Measurements from ENCODE around the gene PCGF6.

Gene PCGF6

DNA sequence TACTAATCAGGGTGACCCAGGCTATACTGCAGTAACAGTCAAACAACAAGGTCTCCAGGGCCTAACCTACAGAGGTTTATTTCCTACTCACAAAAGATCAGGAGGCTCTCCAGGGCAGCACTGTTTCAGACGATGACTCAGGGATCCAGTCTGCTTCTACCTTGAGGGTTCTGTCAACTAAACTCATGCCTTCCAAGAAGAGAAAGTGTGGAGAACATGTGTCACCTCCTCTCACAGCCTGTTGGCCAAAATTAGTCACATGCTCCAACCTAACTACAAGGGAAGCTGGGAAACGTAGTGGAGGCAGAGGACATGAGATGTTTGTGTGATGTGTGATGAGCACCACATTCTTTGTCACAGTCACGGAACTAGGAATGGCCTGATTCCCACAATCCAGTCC lies 88.7 kb downstream of the PCGF6 start:
- ChIA-PET POLR2A (no interaction called here), CTCF (interaction anchor here (0.5 kb wide), 1 partner anchor 16 kb away, joined by 3 read pairs; no protein-coding TSS in a partner anchor)
- H3K27ac ChIP-seq (ENCODE audit: extremely low read depth, low read depth, low read length), result no peak overlapping the region
- H3K4me1 ChIP-seq (ENCODE audit: control insufficient read depth, insufficient read depth, low read length), result no peaks in the 10 kb centered on the region
- H3K9me3 ChIP-seq (ENCODE audit: control insufficient read depth, insufficient read depth, low read depth, low read length), result no peaks in the 10 kb centered on the region
- H3K36me3 ChIP-seq (ENCODE audit: control insufficient read depth in 2 of 2, insufficient read depth in 1 of 2, low read length in 2 of 2), result no peaks in the 10 kb centered on the region
- no peak overlapping the region for H3K4me3 ChIP-seq (ENCODE audit: low read depth, low read length)
- TF ChIP-seq ZNF16 (tag by site-specific recombination; IDR thresholded peaks at IDR 0.05; ENCODE audit: low read depth), result no peak
- TF ChIP-seq ZNF501 (tag by site-specific recombination; IDR thresholded peaks at IDR 0.05), result no peak
- no peak for TF ChIP-seq WT1 (tag by site-specific recombination; IDR thresholded peaks at IDR 0.05)
- TF ChIP-seq, protein P1, sequence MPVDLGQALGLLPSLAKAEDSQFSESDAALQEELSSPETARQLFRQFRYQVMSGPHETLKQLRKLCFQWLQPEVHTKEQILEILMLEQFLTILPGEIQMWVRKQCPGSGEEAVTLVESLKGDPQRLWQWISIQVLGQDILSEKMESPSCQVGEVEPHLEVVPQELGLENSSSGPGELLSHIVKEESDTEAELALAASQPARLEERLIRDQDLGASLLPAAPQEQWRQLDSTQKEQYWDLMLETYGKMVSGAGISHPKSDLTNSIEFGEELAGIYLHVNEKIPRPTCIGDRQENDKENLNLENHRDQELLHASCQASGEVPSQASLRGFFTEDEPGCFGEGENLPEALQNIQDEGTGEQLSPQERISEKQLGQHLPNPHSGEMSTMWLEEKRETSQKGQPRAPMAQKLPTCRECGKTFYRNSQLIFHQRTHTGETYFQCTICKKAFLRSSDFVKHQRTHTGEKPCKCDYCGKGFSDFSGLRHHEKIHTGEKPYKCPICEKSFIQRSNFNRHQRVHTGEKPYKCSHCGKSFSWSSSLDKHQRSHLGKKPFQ (tag by site-specific recombination; IDR thresholded peaks at IDR 0.05), result no peak
- TF ChIP-seq ZNF426 (tag by site-specific recombination; IDR thresholded peaks at IDR 0.05), result no peak
- no peak for TF ChIP-seq ZNF677 (tag by site-specific recombination; IDR thresholded peaks at IDR 0.05)
- no peak for TF ChIP-seq ZNF112 (tag by site-specific recombination; IDR thresholded peaks at IDR 0.05)
- TF ChIP-seq, protein P2, sequence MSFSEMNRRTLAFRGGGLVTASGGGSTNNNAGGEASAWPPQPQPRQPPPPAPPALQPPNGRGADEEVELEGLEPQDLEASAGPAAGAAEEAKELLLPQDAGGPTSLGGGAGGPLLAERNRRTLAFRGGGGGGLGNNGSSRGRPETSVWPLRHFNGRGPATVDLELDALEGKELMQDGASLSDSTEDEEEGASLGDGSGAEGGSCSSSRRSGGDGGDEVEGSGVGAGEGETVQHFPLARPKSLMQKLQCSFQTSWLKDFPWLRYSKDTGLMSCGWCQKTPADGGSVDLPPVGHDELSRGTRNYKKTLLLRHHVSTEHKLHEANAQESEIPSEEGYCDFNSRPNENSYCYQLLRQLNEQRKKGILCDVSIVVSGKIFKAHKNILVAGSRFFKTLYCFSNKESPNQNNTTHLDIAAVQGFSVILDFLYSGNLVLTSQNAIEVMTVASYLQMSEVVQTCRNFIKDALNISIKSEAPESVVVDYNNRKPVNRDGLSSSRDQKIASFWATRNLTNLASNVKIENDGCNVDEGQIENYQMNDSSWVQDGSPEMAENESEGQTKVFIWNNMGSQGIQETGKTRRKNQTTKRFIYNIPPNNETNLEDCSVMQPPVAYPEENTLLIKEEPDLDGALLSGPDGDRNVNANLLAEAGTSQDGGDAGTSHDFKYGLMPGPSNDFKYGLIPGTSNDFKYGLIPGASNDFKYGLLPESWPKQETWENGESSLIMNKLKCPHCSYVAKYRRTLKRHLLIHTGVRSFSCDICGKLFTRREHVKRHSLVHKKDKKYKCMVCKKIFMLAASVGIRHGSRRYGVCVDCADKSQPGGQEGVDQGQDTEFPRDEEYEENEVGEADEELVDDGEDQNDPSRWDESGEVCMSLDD (tag by site-specific recombination; IDR thresholded peaks at IDR 0.05), result no peak

DNA sequence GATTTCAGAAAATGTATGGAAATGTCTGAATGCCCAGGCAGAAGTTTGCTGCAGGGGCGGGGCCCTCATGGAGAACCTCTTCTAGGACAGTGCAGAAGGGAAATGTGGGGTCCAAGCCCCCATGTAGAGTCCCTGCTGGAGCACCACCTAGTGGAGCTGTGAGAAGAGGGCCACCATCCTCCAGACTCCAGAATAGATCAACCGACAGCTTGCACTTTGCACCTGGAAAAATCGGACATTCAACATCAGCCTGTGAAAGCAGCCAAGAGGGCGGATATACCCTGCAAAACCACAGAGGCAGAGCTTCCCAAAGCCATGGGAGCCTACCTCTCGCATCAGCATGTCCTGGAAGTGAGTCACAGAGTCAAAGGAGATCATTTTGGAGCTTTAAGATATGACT lies 91.0 kb downstream of the PCGF6 start:
- CTCF ChIA-PET, result no interaction called here
- POLR2A ChIA-PET, result no interaction called here
- H3K9me3 ChIP-seq (ENCODE audit: control insufficient read depth, insufficient read depth, low read depth, low read length), result no peaks in the 10 kb centered on the region

More for the DNA sequence above, 91.0 kb downstream of the PCGF6 start:
- Histone ChIP-seq H3K4me1 (ENCODE audit: control insufficient read depth, insufficient read depth, low read length) (no peaks in the 10 kb centered on the region), H3K4me3 (ENCODE audit: low read depth, low read length) (no peak overlapping the region), H3K27ac (ENCODE audit: extremely low read depth, low read depth, low read length) (no peak overlapping the region), H3K36me3 (ENCODE audit: control insufficient read depth in 2 of 2, insufficient read depth in 1 of 2, low read length in 2 of 2) (no peaks in the 10 kb centered on the region)
- TF ChIP-seq ZNF391 (tag by site-specific recombination; IDR thresholded peaks at IDR 0.05; ENCODE audit: borderline replicate concordance, low read depth) (no peak), BCL11A (tag by site-specific recombination; IDR thresholded peaks at IDR 0.05; ENCODE audit: low read depth) (no peak)
- TF ChIP-seq, protein P3, sequence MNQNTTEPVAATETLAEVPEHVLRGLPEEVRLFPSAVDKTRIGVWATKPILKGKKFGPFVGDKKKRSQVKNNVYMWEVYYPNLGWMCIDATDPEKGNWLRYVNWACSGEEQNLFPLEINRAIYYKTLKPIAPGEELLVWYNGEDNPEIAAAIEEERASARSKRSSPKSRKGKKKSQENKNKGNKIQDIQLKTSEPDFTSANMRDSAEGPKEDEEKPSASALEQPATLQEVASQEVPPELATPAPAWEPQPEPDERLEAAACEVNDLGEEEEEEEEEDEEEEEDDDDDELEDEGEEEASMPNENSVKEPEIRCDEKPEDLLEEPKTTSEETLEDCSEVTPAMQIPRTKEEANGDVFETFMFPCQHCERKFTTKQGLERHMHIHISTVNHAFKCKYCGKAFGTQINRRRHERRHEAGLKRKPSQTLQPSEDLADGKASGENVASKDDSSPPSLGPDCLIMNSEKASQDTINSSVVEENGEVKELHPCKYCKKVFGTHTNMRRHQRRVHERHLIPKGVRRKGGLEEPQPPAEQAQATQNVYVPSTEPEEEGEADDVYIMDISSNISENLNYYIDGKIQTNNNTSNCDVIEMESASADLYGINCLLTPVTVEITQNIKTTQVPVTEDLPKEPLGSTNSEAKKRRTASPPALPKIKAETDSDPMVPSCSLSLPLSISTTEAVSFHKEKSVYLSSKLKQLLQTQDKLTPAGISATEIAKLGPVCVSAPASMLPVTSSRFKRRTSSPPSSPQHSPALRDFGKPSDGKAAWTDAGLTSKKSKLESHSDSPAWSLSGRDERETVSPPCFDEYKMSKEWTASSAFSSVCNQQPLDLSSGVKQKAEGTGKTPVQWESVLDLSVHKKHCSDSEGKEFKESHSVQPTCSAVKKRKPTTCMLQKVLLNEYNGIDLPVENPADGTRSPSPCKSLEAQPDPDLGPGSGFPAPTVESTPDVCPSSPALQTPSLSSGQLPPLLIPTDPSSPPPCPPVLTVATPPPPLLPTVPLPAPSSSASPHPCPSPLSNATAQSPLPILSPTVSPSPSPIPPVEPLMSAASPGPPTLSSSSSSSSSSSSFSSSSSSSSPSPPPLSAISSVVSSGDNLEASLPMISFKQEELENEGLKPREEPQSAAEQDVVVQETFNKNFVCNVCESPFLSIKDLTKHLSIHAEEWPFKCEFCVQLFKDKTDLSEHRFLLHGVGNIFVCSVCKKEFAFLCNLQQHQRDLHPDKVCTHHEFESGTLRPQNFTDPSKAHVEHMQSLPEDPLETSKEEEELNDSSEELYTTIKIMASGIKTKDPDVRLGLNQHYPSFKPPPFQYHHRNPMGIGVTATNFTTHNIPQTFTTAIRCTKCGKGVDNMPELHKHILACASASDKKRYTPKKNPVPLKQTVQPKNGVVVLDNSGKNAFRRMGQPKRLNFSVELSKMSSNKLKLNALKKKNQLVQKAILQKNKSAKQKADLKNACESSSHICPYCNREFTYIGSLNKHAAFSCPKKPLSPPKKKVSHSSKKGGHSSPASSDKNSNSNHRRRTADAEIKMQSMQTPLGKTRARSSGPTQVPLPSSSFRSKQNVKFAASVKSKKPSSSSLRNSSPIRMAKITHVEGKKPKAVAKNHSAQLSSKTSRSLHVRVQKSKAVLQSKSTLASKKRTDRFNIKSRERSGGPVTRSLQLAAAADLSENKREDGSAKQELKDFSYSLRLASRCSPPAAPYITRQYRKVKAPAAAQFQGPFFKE (tag by site-specific recombination; IDR thresholded peaks at IDR 0.05; ENCODE audit: borderline replicate concordance), result no peak
